ENCODE measurements around the gene APRT.

GRCh38 chr16:88814144-88814502, 2.4 kb upstream of the APRT start:
- TF ChIP-seq CTCF (IDR thresholded peaks at IDR 0.05) (no peak), ZFX (IDR thresholded peaks at IDR 0.05; ENCODE audit: borderline replicate concordance) (no peak)

Measured in 22Rv1 (cell line).